Common myeloid progenitor, CD34-positive (primary cell): ENCODE measurements around the gene LYPD8.

Experiments
- CTCF ChIA-PET: fragments of 350-600 bp; sonication (Branson Sonifier 250); formaldehyde crosslinking; loops from one replicate; lab custom pipeline; 2021; ENCODE audit warnings: antibody characterized with exemption; lab: Charles Lee
- POLR2A ChIA-PET: fragments of 350-600 bp; sonication (Branson Sonifier 250); formaldehyde crosslinking; loops from one replicate; lab custom pipeline; 2021; ENCODE audit warnings: antibody characterized with exemption; lab: Charles Lee
- DNase-seq, 3 donors: peaks; one replicate each; pipeline versions ENCODE4 v3.0.0 to v3.0.0-alpha.2; 2013
- H3K27ac ChIP-seq, 2 experiments: 1 replicate in 1 of 2; 2 replicates in 1 of 2; pipeline ENCODE4 v1.7.0; 2013; ENCODE audit warnings: inconsistent platforms in 2 of 2, low read length in 2 of 2, mild to moderate bottlenecking in 2 of 2, low read depth in 1 of 2, moderate library complexity in 1 of 2; ENCODE audit not compliant: severe bottlenecking in 2 of 2, insufficient read depth in 1 of 2, poor library complexity in 1 of 2
- H3K27me3 ChIP-seq, 5 experiments: replicated peaks in 2 of 5; 1 replicate in 3 of 5; 2 replicates in 2 of 5; pipeline versions ENCODE4 v1.6.1 to v1.7.0; 2013; ENCODE audit warnings: low read length in 4 of 5, mild to moderate bottlenecking in 2 of 5, moderate library complexity in 2 of 5, inconsistent platforms in 1 of 5; ENCODE audit not compliant: insufficient read depth in 5 of 5, control insufficient read depth in 4 of 5
- H3K36me3 ChIP-seq, 4 experiments: 1 replicate in 2 of 4; 2 replicates in 2 of 4; pipeline versions ENCODE4 v1.6.1 to v1.7.0; 2013; ENCODE audit warnings: low read length in 3 of 4, control low read depth in 1 of 4, mild to moderate bottlenecking in 1 of 4; ENCODE audit not compliant: control insufficient read depth in 4 of 4, insufficient read depth in 4 of 4
- H3K4me1 ChIP-seq, 4 experiments: 1 replicate in 3 of 4; 2 replicates in 1 of 4; pipeline versions ENCODE4 v1.6.1 to v1.7.1; 2013; ENCODE audit warnings: low read length in 3 of 4, mild to moderate bottlenecking in 3 of 4, control low read depth in 1 of 4, inconsistent platforms in 1 of 4, moderate library complexity in 1 of 4; ENCODE audit not compliant: control insufficient read depth in 4 of 4, insufficient read depth in 4 of 4; ENCODE audit errors: control extremely low read depth in 1 of 4
- H3K4me3 ChIP-seq, 7 experiments: 1 replicate in 4 of 7; 2 replicates in 3 of 7; pipeline versions ENCODE4 v1.5.1 to v1.7.0; 2013; ENCODE audit warnings: mild to moderate bottlenecking in 7 of 7, low read length in 6 of 7, moderate library complexity in 6 of 7, inconsistent platforms in 2 of 7, low read depth in 2 of 7, control low read depth in 1 of 7; ENCODE audit not compliant: insufficient read depth in 4 of 7, control insufficient read depth in 1 of 7; ENCODE audit errors: extremely low read depth in 1 of 7
- H3K9me3 ChIP-seq, 5 experiments: 1 replicate in 4 of 5; 2 replicates in 1 of 5; pipeline versions ENCODE4 v1.6.1 to v1.7.1; 2013; ENCODE audit warnings: low read length in 4 of 5, mild to moderate bottlenecking in 2 of 5, inconsistent platforms in 1 of 5, low read depth in 1 of 5, moderate library complexity in 1 of 5; ENCODE audit not compliant: control insufficient read depth in 4 of 5, insufficient read depth in 2 of 5; ENCODE audit errors: control extremely low read depth in 1 of 5
- WGBS: methylation state at CpG from one replicate; pipeline ENCODE4 v1.1.5; 2013; ENCODE audit not compliant: insufficient coverage; 5-methylcytosine and 5-hydroxymethylcytosine counted together

The LYPD8 gene

DNA sequence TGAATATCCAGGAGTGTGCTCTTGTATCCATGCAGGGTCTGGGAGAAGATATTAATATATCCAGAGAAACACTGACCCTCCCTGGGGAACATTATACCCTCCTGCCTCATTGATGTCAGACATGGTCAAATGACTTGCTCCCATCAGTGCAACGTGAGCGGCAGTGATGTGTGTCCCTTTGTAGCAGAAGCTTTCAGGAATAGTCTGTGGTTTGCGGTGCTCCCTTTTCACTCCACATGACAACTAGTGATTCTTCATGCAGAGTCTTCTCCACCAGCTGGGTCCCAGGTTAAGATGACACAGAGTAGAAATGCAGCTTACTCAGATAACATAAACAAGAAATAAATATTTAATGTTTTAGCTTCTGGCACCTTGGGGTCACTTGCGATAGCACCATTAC lies 31.9 kb upstream of the LYPD8 start:
- no peaks in the 10 kb centered on the region for H3K9me3 ChIP-seq
- no peak for DNase-seq
- H3K27ac ChIP-seq: no peak overlapping the region
- ChIA-PET CTCF (interaction anchor here (0.9 to 1.3 kb wide), 3 partner anchors 19 to 170 kb away, joined by 3 to 4 read pairs (median 3); no protein-coding TSS in a partner anchor), POLR2A (no interaction called here)
- no peak overlapping the region for H3K4me3 ChIP-seq
- no peaks in the 10 kb centered on the region for H3K36me3 ChIP-seq
- 100% methylated on average over 1 of the region's 4 CpGs for WGBS
- H3K4me1 ChIP-seq: no peaks in the 10 kb centered on the region
- peaks cover 0 to 3% (median 0%) of the 10 kb centered on the region in 5 experiments for H3K27me3 ChIP-seq

DNA sequence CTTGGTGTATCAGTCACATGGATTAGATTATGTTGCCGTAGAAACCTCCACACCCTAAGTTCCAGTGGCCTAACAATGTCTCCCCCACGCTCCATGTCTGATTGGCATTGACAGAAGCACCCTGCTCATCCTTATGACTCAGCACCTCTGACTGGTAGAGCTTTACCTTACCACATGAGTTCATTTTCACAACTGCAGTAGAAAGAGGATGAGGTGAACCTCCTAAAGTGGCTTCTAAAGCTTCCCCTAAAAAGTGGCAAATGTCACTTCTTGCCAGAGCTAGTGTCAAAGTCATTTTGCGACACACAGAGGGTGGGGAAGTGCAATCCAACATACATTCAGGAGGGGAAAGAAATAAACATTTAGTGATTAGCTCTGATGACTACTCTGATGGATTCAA lies 30.6 kb upstream of the LYPD8 start:
- 86% methylated on average over 2 of the region's 3 CpGs for WGBS
- H3K27ac ChIP-seq: no peak overlapping the region
- H3K4me1 ChIP-seq: no peaks in the 10 kb centered on the region
- DNase-seq: peak in 1 of 3 donors; percentile 35
- no peak overlapping the region for H3K4me3 ChIP-seq
- CTCF ChIA-PET: interaction anchor here (0.7 to 1.3 kb wide), 3 partner anchors 20 to 169 kb away, joined by 3 to 4 read pairs (median 3); no protein-coding TSS in a partner anchor
- H3K9me3 ChIP-seq: no peaks in the 10 kb centered on the region
- peaks cover 0 to 3% (median 0%) of the 10 kb centered on the region in 5 experiments for H3K27me3 ChIP-seq
- POLR2A ChIA-PET: no interaction called here
- no peaks in the 10 kb centered on the region for H3K36me3 ChIP-seq

DNA sequence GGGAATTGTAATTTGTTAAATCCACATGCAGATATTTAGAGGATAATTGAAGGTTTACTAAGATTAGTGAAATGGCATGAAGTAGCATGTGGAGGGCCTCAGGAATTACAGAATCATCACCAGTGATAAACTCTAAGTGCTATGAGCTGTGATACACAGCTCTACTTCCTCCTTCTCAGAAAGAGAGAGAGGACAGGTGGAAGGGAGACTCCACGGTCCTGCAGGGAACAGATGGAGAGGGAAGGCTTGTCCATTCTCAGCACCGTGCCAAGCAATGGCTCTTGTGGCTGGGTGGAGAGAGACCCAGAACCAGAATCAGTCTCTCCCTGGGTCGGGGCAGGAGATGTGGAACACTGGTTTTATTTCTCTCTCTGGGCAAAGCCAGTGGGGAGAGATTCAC lies 27.8 kb upstream of the LYPD8 start:
- ChIA-PET POLR2A (no interaction called here), CTCF (no interaction called here)
- no peak for DNase-seq
- no peaks in the 10 kb centered on the region for H3K36me3 ChIP-seq
- no peak overlapping the region for H3K4me3 ChIP-seq
- 88% methylated on average over 2 of the region's 3 CpGs for WGBS
- peaks cover 0 to 4% (median 1%) of the 10 kb centered on the region in 5 experiments for H3K9me3 ChIP-seq
- H3K4me1 ChIP-seq: no peaks in the 10 kb centered on the region
- H3K27ac ChIP-seq: no peak overlapping the region
- H3K27me3 ChIP-seq: no peaks in the 10 kb centered on the region

DNA sequence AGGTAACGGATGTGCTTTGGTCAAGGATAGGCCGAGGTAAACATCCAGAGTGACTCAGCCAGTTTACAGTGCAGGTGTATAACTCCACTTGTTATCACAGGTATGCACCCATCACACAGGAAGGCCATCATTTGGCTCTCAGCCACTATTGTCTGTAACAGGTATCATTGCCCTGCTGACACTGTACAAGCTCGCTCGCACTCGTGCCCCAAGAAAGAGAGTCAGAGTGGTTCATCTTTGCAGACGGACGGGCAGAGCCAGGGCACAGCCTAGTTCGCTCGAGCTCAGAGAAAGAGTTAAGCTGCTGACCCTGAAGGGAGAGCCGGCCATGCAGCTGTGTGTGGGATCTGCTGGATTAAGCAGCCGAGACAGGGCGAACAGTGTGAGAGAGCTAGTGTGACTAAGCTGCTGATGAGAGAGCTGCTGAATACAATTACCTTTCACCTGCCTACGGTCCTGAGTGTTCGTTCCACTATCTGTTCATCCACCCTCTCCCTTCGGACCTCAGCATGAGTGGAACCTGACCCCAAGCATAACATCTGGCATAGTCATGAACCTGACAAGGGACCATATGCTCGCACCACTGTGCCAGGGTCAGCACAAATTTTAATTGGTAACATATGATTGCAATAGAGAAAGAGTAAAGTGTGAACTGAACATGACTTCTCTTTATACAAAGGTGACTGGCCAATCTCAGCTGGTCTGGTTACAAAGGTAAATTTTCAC lies 27.0 kb upstream of the LYPD8 start:
- ChIA-PET CTCF (no interaction called here), POLR2A (no interaction called here)
- DNase-seq: no peak
- H3K4me3 ChIP-seq: no peak overlapping the region
- no peaks in the 10 kb centered on the region for H3K27me3 ChIP-seq
- H3K36me3 ChIP-seq: no peaks in the 10 kb centered on the region
- H3K27ac ChIP-seq: no peak overlapping the region
- WGBS: 99% methylated on average over 14 of the region's 16 CpGs
- peaks cover 0 to 4% (median 3%) of the 10 kb centered on the region in 5 experiments for H3K9me3 ChIP-seq
- H3K4me1 ChIP-seq: no peaks in the 10 kb centered on the region

DNA sequence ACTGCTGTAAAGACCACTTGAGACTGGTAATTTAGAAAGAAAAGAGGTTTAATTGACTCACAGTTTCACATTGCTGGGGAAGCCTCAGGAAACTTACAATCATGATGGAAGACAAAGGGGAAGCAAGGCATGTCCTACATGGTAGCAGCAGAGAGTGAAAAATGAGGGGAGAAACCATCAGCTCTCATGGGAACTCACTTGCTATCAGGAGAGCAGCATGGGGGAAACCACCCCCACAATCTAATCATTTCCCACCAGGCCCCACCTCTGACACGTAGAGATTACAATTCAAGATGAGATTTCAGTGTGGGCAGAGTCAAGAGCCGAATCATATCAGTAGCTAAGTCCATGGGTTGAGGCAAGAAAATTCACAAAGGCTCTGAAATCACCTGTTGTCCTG lies 23.8 kb upstream of the LYPD8 start:
- DNase-seq: peak in 2 of 3 donors; percentile 6 to 32
- Histone ChIP-seq H3K36me3 (no peaks in the 10 kb centered on the region), H3K27me3 (no peaks in the 10 kb centered on the region), H3K9me3 (peaks cover 0 to 14% (median 10%) of the 10 kb centered on the region in 5 experiments), H3K4me1 (no peaks in the 10 kb centered on the region), H3K27ac (no peak overlapping the region), H3K4me3 (no peak overlapping the region)
- POLR2A ChIA-PET: no interaction called here
- 83% methylated on average over 1 of the region's 2 CpGs for WGBS
- CTCF ChIA-PET: no interaction called here

DNA sequence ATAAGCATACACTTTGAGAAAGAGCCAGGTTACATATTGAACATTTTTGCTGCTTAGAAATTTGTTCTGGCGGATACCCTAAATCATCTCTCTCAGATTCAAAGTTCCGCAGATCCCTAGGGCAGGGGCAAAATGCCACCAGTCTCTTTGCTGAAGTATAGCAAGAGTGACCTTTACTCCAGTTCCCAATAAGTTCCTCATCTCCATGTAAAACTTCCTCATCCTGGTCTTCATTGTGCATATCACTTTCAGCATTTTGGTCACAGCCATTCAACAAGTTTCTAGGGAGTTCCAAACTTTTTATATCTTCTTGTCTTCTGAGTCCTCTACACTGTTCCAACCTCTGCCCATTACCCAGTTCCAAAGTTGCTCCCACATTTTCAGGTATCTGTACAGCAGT lies 23.3 kb upstream of the LYPD8 start:
- 100% methylated on average over 2 of the region's 2 CpGs for WGBS
- ChIA-PET CTCF (no interaction called here), POLR2A (no interaction called here)
- Histone ChIP-seq H3K4me3 (no peak overlapping the region), H3K4me1 (no peaks in the 10 kb centered on the region), H3K36me3 (no peaks in the 10 kb centered on the region), H3K27me3 (no peaks in the 10 kb centered on the region), H3K9me3 (peaks cover 0 to 14% (median 10%) of the 10 kb centered on the region in 5 experiments), H3K27ac (no peak overlapping the region)
- DNase-seq: no peak

DNA sequence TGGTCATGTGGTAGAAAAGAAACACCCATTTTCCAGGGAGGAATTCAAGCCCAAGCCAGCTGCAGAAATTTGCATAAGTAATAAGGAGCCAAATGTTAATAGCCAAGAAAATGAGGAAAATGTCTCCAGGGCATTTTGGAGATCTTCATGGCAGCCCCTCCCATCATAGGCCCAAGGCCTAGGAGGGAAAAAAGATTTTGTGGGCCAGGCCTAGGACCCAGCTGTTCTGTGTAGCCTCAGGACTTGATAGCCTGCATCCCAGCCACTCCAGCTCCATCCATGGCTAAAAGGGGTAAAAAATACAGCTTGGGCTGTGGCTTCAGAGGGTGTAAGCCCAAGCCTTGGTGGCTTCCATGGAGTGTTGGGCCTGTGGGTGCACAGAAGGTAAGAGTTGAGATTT lies 21.4 kb upstream of the LYPD8 start:
- no peak for DNase-seq
- Histone ChIP-seq H3K27me3 (peaks cover 0 to 3% (median 0%) of the 10 kb centered on the region in 5 experiments), H3K36me3 (no peaks in the 10 kb centered on the region), H3K4me3 (no peak overlapping the region), H3K9me3 (peaks cover 0 to 14% (median 10%) of the 10 kb centered on the region in 5 experiments), H3K27ac (no peak overlapping the region), H3K4me1 (no peaks in the 10 kb centered on the region)
- CTCF ChIA-PET: no interaction called here
- POLR2A ChIA-PET: no interaction called here
